ENCODE results near the gene R3HCC1L. TPM values are rescaled to one million over a fixed set of nuclear protein-coding genes. Genes with fewer than 3 reads are reported as not detected.

The R3HCC1L gene
- polyA plus RNA-seq, 2 donors: 4.9 to 7.4 TPM

DNA sequence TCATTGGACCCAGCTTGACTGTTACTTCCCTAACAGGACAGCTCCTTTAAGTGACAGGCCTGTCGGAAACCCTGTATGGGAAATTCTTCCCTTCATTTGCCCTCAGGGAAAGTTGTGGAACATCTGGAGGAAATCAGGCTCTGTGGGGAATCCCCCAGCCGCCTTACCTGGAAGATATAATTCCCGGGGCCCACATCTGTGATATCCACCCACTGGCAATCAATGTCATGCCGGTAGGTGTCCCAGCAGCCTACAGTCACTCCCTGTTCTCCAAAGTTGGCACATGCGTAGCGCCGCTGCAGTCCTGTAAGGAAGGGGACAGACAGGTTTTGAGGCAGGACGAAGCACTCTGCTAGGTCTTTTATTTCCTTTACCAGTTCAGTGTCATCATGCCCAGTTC, 116.9 kb downstream of the R3HCC1L start:
- WGBS, 2 donors: 50 to 59% methylated on average over 8 of the region's 8 CpGs
- Histone ChIP-seq H3K36me3 (ENCODE audit: control insufficient read depth in 2 of 2, insufficient read depth in 2 of 2, low read length in 1 of 2) (peaks cover 20 to 31% of the 10 kb centered on the region in 2 donors), H3K9me3 (ENCODE audit: control insufficient read depth in 2 of 2, insufficient read depth in 1 of 2, low read depth in 1 of 2, low read length in 1 of 2) (no peaks in the 10 kb centered on the region), H3K27ac (ENCODE audit: low read depth in 2 of 2, low read length in 1 of 2) (no peak overlapping the region), H3K4me3 (ENCODE audit: low read depth in 1 of 2, low read length in 2 of 2) (no peak overlapping the region), H3K4me1 (ENCODE audit: control insufficient read depth in 2 of 2, insufficient read depth in 2 of 2, low read length in 1 of 2) (peaks cover 3 to 6% of the 10 kb centered on the region in 2 donors), H3K27me3 (ENCODE audit: control insufficient read depth in 1 of 2, insufficient read depth in 2 of 2, low read length in 2 of 2) (no peaks in the 10 kb centered on the region)

DNA sequence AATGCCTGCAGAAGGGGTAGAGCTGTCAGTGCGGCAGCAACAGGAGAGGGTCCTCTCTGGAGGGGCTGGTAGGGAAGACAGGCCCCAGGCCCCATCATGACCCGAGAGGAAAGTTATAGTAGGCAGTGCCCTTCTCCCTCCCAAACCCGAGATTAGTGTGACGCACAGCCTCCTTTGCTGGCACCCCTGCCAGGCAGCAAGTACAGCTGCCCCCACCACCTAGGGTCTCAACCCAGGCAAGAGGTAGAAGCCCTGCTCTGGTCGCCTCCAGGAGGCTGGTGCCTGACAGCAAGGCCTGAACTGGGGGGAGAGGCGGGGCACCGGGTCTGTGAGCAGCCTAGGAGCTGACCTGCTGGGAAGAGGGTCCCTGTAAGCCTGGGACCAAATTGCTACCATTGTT, 118.0 kb downstream of the R3HCC1L start:
- peaks cover 3 to 6% of the 10 kb centered on the region in 2 donors for H3K4me1 ChIP-seq (ENCODE audit: control insufficient read depth in 2 of 2, insufficient read depth in 2 of 2, low read length in 1 of 2)
- no peak overlapping the region for H3K27ac ChIP-seq (ENCODE audit: low read depth in 2 of 2, low read length in 1 of 2)
- H3K27me3 ChIP-seq (ENCODE audit: control insufficient read depth in 1 of 2, insufficient read depth in 2 of 2, low read length in 2 of 2): no peaks in the 10 kb centered on the region
- 92 to 93% methylated on average over 7 of the region's 7 CpGs for WGBS, 2 donors
- H3K4me3 ChIP-seq (ENCODE audit: low read depth in 1 of 2, low read length in 2 of 2): no peak overlapping the region
- no peaks in the 10 kb centered on the region for H3K9me3 ChIP-seq (ENCODE audit: control insufficient read depth in 2 of 2, insufficient read depth in 1 of 2, low read depth in 1 of 2, low read length in 1 of 2)
- peaks cover 17 to 24% of the 10 kb centered on the region in 2 donors for H3K36me3 ChIP-seq (ENCODE audit: control insufficient read depth in 2 of 2, insufficient read depth in 2 of 2, low read length in 1 of 2)

DNA sequence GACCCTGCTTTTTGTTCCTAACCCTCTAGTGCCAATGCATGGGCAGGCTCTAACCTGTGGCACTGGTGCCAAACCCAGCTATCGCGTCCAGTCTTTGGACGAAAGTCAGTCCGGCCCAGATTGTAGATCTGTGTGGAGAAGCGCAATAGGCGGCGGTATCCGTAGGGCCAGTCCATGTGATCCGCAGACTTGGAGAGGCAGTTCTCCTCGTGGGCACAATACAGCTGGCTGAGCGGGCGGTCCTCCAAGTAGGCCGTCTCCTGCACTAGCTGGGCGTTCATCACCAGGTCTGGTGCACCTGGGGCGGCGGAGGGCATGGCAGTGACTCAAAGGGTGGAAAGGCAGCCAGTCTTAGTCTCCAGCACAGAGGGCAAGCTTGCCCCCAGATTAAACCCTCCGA, 119.0 kb downstream of the R3HCC1L start:
- Histone ChIP-seq H3K9me3 (ENCODE audit: control insufficient read depth in 2 of 2, insufficient read depth in 1 of 2, low read depth in 1 of 2, low read length in 1 of 2) (no peaks in the 10 kb centered on the region), H3K27ac (ENCODE audit: low read depth in 2 of 2, low read length in 1 of 2) (no peak overlapping the region), H3K4me1 (ENCODE audit: control insufficient read depth in 2 of 2, insufficient read depth in 2 of 2, low read length in 1 of 2) (peaks cover 3 to 6% of the 10 kb centered on the region in 2 donors), H3K4me3 (ENCODE audit: low read depth in 1 of 2, low read length in 2 of 2) (no peak overlapping the region), H3K36me3 (ENCODE audit: control insufficient read depth in 2 of 2, insufficient read depth in 2 of 2, low read length in 1 of 2) (peaks cover 9 to 17% of the 10 kb centered on the region in 2 donors), H3K27me3 (ENCODE audit: control insufficient read depth in 1 of 2, insufficient read depth in 2 of 2, low read length in 2 of 2) (no peaks in the 10 kb centered on the region)
- WGBS, 2 donors: 53 to 77% methylated on average over 17 of the region's 17 CpGs

DNA sequence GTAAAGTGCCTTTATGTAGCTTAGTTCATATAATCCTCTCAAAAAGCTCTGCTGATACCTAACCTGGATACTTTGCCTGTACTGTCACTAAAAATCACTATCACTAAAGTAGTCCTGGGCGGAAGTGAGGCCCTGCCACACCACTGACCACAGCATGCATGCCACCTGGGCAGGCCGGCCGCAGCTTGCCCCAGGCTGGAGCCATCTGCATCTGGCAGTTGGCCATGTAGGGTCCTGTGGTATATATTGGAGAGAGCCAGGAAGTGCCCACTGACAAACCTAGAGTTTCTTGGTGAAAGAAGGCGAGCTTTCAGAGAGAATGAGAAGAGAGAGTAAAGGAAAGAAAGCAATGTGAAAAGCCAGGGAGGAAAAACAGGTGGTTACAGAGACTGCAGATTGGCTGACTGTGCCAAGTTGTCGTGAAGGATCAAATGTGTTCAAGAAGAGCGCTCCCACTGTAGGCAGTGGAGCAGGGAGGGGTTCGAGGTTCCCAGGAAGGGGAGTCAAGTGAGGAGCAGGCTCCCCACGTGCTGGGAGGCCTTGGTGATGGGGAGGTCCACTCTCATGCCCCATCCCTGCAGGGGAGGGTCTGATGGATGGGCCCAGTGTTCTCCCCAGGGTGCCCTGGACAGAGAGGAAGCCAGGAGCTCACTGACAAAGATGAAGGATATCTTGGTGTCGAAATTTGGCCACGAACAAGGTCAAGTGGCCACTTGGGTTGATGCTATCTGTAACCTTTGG, 119.9 kb downstream of the R3HCC1L start:
- no peaks in the 10 kb centered on the region for H3K27me3 ChIP-seq (ENCODE audit: control insufficient read depth in 1 of 2, insufficient read depth in 2 of 2, low read length in 2 of 2)
- H3K9me3 ChIP-seq (ENCODE audit: control insufficient read depth in 2 of 2, insufficient read depth in 1 of 2, low read depth in 1 of 2, low read length in 1 of 2): no peaks in the 10 kb centered on the region
- no peak overlapping the region for H3K4me3 ChIP-seq (ENCODE audit: low read depth in 1 of 2, low read length in 2 of 2)
- peaks cover 3 to 6% of the 10 kb centered on the region in 2 donors for H3K4me1 ChIP-seq (ENCODE audit: control insufficient read depth in 2 of 2, insufficient read depth in 2 of 2, low read length in 1 of 2)
- 82 to 84% methylated on average over 10 of the region's 10 CpGs for WGBS, 2 donors
- no peak overlapping the region for H3K27ac ChIP-seq (ENCODE audit: low read depth in 2 of 2, low read length in 1 of 2)
- peaks cover 3 to 15% of the 10 kb centered on the region in 2 donors for H3K36me3 ChIP-seq (ENCODE audit: control insufficient read depth in 2 of 2, insufficient read depth in 2 of 2, low read length in 1 of 2)

DNA sequence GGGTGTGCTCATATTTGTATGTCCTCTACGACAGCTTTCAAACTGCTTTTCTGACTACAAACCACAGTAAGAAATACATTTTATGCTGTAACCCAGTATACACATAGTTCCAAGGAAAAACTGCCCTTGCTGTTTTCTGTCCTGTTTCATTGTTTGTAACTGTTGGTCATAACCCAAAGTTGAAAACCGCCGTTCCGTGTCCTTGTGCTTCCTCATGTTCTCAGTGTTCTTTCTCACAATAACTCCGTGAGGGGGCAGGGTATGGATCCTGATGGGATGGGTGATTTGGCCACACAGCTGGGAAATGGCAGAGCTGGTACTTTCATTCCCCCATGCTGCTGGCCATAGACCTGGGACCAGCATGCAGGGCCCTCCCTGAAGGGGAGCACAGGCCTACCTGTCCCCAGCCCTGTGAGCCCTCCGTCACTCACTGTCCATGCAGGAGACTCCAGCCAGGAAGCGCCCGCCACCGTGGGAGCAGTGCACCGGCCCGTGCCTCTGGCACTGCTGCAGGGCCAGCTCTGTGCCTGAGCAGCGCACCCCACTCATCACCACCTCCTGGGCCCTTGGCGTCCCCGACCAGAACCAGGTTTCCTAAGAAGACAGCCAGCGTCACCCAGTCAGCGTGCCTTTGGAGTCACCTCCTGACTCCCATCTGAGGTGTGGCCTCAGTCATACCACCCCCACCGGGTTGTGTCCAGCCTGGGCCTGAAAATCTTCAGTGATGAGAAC, 120.9 kb downstream of the R3HCC1L start:
- Histone ChIP-seq H3K36me3 (ENCODE audit: control insufficient read depth in 2 of 2, insufficient read depth in 2 of 2, low read length in 1 of 2) (peaks cover 3 to 11% of the 10 kb centered on the region in 2 donors), H3K27me3 (ENCODE audit: control insufficient read depth in 1 of 2, insufficient read depth in 2 of 2, low read length in 2 of 2) (no peaks in the 10 kb centered on the region), H3K27ac (ENCODE audit: low read depth in 2 of 2, low read length in 1 of 2) (no peak overlapping the region), H3K9me3 (ENCODE audit: control insufficient read depth in 2 of 2, insufficient read depth in 1 of 2, low read depth in 1 of 2, low read length in 1 of 2) (no peaks in the 10 kb centered on the region), H3K4me1 (ENCODE audit: control insufficient read depth in 2 of 2, insufficient read depth in 2 of 2, low read length in 1 of 2) (peaks cover 3 to 6% of the 10 kb centered on the region in 2 donors), H3K4me3 (ENCODE audit: low read depth in 1 of 2, low read length in 2 of 2) (no peak overlapping the region)
- 89 to 90% methylated on average over 17 of the region's 17 CpGs for WGBS, 2 donors

DNA sequence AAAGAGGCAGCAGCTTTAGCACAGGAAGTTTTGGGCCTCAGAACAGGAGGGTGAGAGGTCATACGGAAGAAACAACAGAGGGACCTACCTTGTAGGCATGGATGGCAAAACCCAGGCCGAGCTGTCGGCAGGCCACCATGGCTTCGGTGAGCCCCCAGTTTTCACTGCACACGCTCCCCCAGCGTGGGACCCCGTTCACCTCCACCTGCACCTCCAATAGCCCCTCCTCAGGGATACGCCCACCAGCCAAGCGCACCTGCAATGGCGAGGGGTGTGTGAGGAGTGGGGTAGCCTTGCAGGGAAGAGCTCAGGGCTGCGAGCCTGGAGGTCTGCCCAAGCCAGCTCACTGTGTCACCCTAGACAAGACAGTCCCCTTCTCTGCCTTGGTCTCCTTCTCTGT, 122.2 kb downstream of the R3HCC1L start:
- Histone ChIP-seq H3K9me3 (ENCODE audit: control insufficient read depth in 2 of 2, insufficient read depth in 1 of 2, low read depth in 1 of 2, low read length in 1 of 2) (no peaks in the 10 kb centered on the region), H3K4me3 (ENCODE audit: low read depth in 1 of 2, low read length in 2 of 2) (no peak overlapping the region), H3K27me3 (ENCODE audit: control insufficient read depth in 1 of 2, insufficient read depth in 2 of 2, low read length in 2 of 2) (no peaks in the 10 kb centered on the region), H3K27ac (ENCODE audit: low read depth in 2 of 2, low read length in 1 of 2) (no peak overlapping the region), H3K36me3 (ENCODE audit: control insufficient read depth in 2 of 2, insufficient read depth in 2 of 2, low read length in 1 of 2) (peaks cover 0 to 6% of the 10 kb centered on the region in 2 donors), H3K4me1 (ENCODE audit: control insufficient read depth in 2 of 2, insufficient read depth in 2 of 2, low read length in 1 of 2) (peaks cover 0 to 6% of the 10 kb centered on the region in 2 donors)
- WGBS, 2 donors: 96 to 98% methylated on average over 11 of the region's 11 CpGs

DNA sequence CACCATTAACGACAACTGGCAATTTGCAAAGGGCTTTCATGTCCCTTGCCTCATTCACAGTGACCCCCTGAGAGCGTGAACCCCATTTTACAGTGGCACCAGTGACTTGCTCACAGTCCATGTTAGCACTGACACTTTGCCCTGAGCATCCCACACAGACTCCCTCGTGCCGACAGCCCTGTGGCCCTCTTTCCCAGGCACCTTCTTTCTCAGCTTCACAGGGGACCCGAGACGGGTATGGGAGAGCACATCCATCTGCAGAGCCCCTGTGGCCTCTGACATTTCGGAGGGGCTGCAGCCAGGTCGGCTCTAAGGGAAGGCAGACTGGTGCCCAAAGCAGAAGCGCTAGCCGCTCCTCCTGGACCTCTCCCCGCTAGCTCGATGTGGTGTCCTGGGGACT, 122.7 kb downstream of the R3HCC1L start:
- Histone ChIP-seq H3K4me1 (ENCODE audit: control insufficient read depth in 2 of 2, insufficient read depth in 2 of 2, low read length in 1 of 2) (peaks cover 0 to 6% of the 10 kb centered on the region in 2 donors), H3K4me3 (ENCODE audit: low read depth in 1 of 2, low read length in 2 of 2) (no peak overlapping the region), H3K36me3 (ENCODE audit: control insufficient read depth in 2 of 2, insufficient read depth in 2 of 2, low read length in 1 of 2) (peaks cover 0 to 6% of the 10 kb centered on the region in 2 donors), H3K27me3 (ENCODE audit: control insufficient read depth in 1 of 2, insufficient read depth in 2 of 2, low read length in 2 of 2) (no peaks in the 10 kb centered on the region), H3K9me3 (ENCODE audit: control insufficient read depth in 2 of 2, insufficient read depth in 1 of 2, low read depth in 1 of 2, low read length in 1 of 2) (no peaks in the 10 kb centered on the region), H3K27ac (ENCODE audit: low read depth in 2 of 2, low read length in 1 of 2) (no peak overlapping the region)
- WGBS, 2 donors: 87 to 92% methylated on average over 12 of the region's 12 CpGs

DNA sequence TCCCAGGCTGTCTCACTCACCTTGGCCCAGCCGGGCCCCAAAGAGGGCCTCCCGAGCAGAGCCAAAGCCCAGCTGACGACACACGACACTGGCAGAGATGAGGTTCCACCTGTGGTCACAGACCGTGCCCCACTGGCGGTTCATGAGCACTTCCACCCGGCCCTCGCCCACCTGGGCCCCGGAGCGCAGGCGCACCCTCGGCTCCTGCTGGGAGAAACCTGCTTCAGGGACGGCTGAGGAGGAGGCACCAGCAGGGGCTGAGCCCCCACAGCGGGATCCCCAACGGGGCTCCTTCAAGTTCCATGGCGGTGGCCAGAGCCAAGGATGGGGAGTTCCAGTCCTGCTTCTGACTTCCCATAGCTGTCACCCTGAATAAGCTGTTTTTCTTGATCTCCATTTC, 123.5 kb downstream of the R3HCC1L start:
- WGBS, 2 donors: 92% methylated on average over 16 of the region's 16 CpGs
- Histone ChIP-seq H3K4me1 (ENCODE audit: control insufficient read depth in 2 of 2, insufficient read depth in 2 of 2, low read length in 1 of 2) (peaks cover 0 to 6% of the 10 kb centered on the region in 2 donors), H3K36me3 (ENCODE audit: control insufficient read depth in 2 of 2, insufficient read depth in 2 of 2, low read length in 1 of 2) (peaks cover 0 to 3% of the 10 kb centered on the region in 2 donors), H3K4me3 (ENCODE audit: low read depth in 1 of 2, low read length in 2 of 2) (no peak overlapping the region), H3K27me3 (ENCODE audit: control insufficient read depth in 1 of 2, insufficient read depth in 2 of 2, low read length in 2 of 2) (no peaks in the 10 kb centered on the region), H3K9me3 (ENCODE audit: control insufficient read depth in 2 of 2, insufficient read depth in 1 of 2, low read depth in 1 of 2, low read length in 1 of 2) (no peaks in the 10 kb centered on the region), H3K27ac (ENCODE audit: low read depth in 2 of 2, low read length in 1 of 2) (no peak overlapping the region)

DNA sequence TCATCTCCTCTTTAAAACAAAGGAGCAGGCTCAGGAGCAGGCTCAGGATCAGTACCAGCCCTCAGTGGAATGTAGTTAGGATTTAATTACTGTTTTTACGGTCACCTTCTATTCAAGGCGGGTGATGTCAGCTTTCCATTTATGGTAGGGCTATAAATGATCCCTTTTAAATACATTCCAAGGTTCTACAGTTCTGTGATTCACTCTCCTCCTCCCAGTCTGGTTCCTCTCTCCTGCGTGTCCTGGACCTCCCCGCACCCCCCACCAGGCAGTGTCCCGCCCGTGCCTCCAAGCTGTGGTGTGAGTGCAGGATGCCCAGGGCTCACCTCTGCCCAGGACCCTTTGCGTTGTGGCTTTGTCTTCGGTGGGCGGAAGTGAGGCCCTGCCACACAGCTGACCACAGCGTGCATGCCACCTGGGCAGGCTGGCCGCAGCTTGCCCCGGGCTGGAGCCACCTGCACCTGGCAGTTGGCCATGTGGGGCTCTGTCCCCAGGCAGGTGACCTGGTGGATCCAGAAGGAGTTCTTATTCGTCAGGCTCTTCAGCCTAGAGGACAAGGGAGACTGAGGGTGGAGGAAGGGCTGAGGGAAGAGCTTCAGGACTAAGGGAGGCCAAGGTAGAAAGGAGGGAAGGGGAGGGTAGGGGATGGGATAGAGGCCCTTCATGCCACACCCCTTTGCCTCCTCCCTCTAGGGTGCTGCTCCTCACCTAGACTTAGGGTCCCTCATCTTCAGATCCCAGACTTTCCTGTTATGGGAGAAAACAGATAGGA, 124.4 kb downstream of the R3HCC1L start:
- Histone ChIP-seq H3K36me3 (ENCODE audit: control insufficient read depth in 2 of 2, insufficient read depth in 2 of 2, low read length in 1 of 2) (peaks cover 0 to 3% of the 10 kb centered on the region in 2 donors), H3K9me3 (ENCODE audit: control insufficient read depth in 2 of 2, insufficient read depth in 1 of 2, low read depth in 1 of 2, low read length in 1 of 2) (no peaks in the 10 kb centered on the region), H3K27ac (ENCODE audit: low read depth in 2 of 2, low read length in 1 of 2) (no peak overlapping the region), H3K4me3 (ENCODE audit: low read depth in 1 of 2, low read length in 2 of 2) (no peak overlapping the region), H3K4me1 (ENCODE audit: control insufficient read depth in 2 of 2, insufficient read depth in 2 of 2, low read length in 1 of 2) (no peaks in the 10 kb centered on the region), H3K27me3 (ENCODE audit: control insufficient read depth in 1 of 2, insufficient read depth in 2 of 2, low read length in 2 of 2) (no peaks in the 10 kb centered on the region)
- WGBS, 2 donors: 75 to 83% methylated on average over 13 of the region's 13 CpGs
